HG03575 (cell line): Measurements from ENCODE around the gene TMEM132E.

Experiments used
- ATAC-seq: cut with Tn5 transposase; IDR thresholded peaks from one replicate; pipeline ENCODE4 v1.9.1; 2021; ENCODE audit not compliant: unreplicated experiment, insufficient number of reproducible peaks, low FRiP score; ENCODE audit errors: extremely low read depth

The TMEM132E gene

DNA sequence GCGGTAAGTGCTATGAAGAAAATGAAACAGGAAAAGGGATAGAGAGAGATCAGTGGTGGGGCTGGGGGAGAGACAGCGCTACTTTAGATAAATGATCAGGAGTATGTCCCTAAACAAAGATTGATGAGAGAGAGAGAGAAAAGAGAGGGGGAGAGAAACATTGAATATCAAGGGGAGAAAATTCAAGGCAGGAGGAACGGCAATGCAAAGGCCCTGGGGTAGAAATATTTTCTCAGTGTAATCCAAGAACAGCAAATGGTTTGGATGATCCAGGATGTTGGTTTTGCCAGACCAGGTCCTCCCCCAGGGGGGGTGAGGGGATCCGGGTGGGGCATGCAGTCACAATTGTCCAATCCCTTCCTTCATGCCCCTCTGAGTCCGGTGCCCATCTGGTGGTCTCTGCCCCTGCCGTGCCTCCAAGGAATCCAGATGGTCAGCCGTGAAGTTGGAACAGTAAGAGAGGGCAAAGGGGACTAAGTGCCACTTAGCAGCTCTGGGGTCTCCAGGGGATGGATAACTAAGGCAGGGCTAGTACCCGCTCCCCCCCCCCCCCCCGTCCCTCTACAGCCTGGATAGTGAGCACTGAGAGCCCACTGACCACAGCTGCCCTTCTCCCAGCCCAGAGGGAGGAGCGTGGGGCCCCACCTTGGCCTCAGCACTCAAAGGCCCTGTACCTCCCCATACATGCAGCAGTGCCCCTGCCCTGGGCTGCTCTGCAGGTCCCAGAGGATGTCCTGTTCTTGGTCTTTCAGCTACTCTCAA lies 43.7 kb downstream of the TMEM132E start:
- ATAC-seq: no peak

DNA sequence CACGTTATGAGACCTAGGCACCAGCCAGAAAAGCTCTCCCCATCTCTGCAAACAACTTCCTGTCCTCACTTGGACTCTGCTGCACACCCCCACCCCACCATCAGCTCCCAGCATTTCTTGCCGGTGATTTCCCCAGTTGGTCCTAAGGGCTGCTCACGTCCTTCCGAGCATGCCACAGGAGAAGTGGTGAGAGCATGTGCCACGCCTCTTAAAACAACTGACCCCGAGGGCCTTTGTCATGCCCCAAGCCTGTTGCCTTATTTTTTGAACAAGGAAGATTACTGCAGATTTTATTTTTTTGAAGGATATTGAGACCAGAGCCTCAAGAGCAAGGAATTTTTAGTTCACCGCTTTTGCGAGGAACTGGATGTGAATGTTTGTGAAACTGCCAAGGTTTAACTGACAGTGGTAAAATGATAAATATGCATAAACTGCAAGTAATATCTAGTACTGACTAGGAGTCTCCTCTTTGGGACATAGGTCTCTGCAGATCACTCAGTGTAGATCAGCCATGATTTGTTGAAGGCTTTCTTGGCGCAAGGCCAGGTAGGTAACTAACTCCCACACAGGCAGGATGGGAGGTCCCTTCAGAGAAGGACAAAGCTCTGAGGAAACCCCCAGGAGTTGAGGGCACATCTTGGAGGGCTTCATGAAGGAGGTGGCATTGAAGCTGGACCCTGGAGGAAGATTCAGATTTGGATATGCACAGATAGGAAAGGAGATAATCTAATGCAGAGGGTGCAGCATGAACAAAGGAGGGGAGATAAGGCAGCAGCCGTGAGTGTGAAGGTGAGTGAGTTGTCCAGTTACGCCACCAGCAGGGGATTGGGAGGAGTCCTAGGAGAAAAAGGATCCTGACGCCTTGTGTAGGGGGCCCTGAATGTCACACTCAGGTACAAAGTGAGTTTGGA lies 44.7 kb downstream of the TMEM132E start:
- ATAC-seq: no peak

DNA sequence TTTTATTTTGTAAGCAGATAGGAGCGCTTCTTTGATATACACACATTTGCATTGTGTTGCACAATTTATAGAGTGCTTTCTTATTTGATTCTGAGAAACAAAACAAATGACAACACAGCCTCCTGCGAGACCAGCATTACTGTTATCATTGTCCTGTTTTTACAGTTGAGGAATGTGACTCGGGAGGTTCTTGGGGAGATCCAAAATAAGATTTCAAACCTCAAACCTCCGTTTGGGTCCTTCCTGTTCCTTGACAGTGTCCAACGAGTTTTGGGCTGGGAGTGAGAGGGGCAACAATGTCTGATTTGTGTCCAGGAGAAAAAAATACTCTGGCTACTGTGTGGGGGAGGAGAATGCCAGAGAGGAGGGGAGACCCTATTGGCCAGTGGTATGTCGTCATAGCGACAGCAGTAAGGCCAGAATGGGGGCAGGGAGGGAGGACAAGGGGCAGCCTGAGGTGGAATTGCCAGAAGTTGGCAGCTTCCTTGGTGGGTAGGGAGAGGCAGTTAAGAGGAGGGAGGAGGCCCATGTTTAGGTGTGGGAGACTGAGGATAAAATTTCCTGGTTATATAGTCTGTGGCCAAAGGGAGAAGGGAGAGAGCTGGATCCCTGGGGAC lies 45.5 kb downstream of the TMEM132E start:
- no peak for ATAC-seq

DNA sequence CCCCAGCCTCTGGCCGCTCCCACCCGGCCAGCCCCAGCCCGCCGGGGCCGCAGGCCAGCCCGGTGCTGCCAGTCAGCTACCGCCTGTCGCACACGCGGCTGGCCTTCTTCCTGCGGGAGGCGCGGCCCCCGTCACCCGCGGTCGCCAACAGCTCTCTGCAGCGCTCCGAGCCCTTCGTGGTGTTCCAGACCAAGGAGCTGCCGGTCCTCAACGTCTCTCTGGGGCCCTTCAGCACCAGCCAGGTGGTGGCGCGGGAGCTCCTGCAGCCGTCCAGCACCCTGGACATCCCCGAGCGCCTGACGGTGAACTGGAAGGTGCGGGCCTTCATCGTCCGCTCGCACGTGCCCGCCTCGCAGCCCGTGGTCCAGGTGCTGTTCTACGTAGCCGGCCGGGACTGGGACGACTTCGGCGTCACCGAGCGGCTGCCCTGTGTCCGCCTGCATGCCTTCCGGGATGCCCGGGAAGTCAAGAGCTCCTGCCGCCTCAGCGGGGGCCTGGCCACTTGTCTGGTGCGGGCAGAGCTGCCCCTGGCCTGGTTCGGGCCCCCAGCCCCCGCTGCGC lies 46.8 kb downstream of the TMEM132E start:
- ATAC-seq: no peak

DNA sequence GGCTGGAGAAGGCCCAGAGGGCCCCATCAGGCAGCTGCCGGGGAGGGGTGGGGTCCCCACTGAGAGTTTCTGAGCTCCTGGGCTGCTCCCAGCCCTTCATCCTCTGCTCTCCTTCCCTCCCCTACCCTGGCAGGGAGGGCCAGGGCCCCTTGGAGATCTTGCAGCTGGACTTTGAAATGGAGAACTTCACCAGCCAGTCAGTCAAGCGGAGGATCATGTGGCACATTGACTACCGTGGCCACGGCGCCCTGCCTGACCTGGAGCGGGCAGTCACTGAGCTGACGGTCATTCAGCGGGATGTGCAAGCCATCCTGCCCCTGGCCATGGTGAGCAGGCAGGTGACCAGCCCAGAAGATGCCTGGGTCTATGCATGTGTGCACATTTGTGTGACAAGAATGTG lies 49.5 kb downstream of the TMEM132E start:
- no peak for ATAC-seq

DNA sequence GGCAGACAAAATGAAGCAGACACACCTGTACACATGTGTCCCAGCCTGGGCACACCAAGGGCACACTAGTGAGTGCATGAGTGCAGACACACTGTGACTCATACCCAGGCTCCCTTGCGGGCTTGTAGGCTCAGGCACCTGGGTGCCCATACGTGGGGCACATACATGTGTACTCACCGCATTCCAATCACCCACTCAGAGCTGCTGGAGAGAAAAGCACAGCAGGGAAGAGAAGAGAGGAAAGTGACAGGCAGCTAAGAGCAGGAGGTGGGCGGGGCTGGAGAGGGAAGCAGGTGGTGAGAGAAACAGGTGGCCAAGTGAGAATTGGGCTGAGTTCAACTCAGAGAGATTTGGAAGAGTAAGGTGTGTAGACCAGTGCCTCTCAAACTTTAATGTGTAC lies 54.0 kb downstream of the TMEM132E start:
- ATAC-seq: no peak

DNA sequence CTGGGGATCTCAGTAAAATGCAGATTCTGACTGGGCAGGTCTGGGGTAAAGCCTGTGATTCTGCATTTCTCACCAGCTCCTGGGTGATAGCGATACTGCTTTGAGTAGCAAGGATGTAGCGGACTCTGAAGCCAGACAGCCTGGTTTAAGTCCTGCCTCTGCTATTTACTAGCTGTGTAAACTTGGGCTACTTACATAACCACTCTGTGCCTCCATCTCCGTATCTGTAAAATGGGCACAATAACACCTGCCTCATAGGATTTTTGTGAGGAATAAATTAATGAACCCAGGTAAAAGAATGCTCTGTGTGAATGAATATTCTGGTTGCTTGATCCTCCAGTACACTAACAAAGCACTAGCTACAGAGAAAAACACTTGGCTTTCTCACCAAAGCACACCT lies 54.4 kb downstream of the TMEM132E start:
- no peak for ATAC-seq

DNA sequence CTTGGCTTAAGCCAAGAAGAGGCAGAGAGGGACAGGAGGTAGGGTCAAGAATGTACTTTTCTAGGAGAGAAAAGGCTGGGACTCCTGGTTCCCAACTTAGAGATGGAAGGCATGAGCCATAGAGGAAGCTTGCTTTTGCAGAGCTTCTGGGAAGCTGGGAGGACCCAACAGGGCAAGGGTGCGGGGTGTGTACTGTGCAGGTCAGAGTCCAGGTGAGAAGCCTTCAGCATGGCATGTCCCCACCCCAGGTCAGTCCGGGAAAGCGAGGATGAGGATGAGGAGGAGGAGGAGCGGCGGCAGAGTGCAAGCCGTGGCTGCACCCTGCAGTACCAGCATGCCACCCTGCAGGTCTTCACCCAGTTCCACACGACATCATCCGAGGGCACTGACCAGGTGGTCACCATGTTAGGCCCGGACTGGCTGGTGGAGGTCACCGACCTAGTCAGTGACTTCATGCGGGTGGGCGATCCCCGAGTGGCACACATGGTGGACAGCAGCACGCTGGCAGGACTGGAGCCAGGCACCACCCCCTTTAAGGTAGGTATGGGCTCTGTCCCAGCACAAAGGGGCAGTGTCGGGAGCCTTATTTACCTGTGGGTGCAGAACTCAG lies 55.3 kb downstream of the TMEM132E start:
- no peak for ATAC-seq

DNA sequence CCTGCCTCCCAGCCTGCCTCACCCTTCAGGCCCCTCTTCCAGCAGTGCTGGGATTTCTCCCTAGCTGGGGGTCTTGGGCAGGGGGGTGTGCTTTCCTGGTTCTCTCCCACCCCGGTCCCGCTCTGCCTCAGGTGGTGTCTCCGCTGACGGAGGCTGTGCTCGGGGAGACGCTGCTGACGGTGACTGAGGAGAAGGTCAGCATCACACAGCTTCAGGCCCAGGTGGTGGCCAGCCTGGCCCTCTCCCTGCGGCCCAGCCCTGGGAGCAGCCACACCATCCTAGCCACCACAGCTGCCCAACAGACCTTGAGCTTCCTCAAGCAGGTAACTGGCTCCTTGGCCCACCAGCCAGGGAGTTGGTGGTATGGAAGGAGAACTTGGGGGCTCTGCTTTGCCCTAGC lies 56.5 kb downstream of the TMEM132E start:
- ATAC-seq: no peak

DNA sequence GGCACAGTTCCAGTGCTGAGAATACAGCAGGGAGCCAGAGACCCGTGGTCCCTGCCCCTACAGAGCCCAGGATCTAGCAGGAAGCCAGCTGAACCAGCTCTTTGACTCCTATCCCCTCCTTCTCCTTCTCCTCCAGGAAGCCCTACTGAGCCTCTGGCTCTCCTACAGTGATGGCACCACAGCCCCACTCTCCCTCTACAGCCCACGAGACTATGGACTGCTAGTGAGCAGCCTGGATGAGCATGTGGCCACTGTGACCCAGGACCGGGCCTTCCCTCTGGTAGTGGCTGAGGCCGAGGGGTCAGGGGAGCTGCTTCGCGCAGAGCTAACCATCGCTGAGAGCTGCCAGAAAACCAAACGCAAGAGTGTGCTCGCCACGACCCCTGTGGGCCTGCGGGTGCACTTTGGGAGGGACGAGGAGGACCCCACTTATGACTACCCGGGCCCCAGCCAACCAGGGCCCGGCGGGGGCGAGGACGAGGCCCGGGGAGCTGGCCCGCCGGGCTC lies 57.7 kb downstream of the TMEM132E start:
- no peak for ATAC-seq

DNA sequence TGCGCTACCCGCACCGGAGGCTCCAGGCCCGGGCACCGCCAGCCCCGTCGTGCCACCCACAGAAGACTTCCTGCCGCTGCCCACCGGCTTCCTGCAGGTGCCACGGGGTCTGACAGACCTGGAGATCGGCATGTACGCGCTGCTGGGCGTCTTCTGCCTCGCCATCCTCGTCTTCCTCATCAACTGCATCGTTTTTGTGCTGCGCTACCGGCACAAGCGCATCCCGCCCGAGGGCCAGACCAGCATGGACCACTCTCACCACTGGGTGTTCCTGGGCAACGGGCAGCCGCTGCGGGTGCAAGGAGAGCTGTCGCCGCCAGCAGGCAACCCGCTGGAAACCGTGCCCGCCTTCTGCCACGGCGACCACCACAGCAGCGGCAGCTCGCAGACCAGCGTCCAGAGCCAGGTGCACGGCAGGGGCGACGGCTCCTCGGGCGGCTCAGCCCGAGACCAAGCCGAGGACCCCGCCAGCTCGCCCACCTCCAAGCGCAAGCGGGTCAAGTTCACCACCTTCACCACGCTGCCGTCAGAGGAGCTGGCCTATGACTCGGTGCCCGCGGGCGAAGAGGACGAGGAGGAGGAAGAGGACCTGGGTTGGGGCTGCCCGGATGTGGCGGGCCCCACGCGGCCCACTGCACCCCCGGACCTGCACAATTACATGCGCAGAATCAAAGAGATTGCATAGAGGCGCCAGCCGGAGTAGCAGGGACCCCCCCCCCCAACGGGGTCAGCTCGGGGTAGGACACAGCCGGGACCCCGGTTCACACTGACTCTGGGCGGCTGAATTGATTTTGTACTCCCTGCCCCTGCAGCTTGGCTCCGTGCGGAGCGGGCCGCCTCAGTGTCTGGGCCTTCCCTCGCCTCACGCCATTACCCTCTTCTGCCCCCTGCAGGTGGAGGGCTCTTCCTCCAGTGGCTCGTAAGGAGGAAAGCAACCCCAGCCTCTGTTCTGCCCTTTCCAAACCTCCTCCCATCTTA lies 58.5 kb downstream of the TMEM132E start:
- no peak for ATAC-seq

DNA sequence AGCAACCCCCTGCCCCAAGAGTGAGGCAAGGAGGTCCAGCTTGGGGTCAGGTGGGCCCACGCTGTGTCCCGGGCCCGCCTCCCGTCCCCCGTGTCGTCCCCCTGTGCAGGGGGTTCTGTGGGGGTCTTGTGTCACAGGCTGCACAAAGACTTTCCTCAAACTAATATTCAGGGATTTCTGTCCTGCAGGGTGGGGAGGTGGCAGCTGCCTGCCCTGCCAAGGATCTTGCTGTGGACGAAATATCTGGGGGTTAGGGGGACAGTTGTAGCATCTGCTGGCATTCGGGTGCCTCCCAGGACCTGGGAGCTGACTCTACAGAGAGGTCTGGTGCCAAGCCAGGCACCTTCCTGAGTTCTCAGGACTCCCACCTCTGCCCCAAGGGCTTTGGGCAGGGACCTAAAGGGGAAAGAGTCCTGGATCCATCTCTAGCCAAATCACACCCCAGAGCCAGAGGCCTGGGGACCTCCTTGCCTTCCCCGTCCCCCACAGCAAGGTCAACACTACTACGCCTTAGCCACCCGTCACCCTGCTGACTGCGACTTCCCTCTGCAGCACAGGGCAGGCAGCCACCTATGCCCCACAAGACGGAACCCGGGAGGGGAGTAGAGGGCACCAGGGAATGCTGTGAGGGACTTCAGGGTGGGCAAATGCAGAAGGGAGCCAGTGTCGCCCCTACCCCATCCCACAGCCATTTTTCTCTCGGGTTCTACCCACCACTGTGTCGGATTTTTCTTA lies 59.3 kb downstream of the TMEM132E start:
- ATAC-seq: no peak

DNA sequence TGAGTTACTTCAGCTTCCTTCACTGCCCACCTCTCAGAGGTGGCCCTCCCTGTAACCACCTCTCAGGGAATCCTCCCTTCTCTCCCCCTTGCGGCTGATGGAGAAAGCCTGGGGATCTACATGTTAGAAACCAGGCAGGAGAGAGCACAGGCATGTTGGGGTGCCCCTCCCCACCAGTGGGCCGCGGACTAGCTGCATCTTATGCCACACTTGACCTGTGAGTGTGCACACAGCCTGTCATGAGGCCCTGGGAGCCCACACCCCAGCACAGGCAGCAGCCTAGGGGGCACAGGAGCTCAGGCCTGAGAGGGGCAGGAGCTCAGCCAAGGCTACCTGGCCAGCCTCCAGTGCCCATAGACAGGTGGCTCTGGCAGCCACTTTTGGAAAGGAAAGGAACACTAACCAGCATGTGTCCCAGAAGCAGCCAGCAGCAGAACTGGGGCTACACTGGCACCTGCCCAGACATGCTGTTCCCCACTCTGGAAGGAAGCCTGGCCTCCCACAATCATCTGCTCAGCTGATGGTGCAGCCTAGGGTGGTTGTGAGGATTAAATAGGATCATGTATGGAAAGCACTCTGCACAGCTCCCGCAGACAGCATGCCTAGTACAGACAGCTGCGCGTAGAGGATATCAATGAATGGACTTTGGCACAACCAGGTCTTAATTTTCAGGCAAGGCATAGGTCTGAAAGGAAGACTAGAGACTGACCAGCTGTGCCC lies 60.5 kb downstream of the TMEM132E start:
- no peak for ATAC-seq

DNA sequence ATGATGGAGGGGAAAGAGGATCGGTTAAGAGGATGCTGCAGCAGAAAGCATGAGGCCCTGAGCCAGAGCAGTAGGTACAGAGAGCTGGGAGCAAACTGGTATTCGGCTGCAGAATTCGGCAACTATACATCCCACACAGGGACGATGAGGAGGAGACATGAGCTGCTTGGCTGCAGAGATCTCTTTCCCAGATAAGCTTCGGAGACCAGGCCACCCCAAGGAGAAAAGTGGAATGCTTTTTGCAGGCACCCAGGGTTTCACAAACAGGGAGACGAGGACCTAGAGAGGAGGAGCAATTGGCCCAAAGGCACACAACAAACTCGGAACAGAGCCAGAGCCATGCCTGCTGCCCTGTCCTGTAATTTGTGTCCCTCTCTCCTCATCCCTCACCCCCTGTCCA lies 62.0 kb downstream of the TMEM132E start:
- no peak for ATAC-seq

DNA sequence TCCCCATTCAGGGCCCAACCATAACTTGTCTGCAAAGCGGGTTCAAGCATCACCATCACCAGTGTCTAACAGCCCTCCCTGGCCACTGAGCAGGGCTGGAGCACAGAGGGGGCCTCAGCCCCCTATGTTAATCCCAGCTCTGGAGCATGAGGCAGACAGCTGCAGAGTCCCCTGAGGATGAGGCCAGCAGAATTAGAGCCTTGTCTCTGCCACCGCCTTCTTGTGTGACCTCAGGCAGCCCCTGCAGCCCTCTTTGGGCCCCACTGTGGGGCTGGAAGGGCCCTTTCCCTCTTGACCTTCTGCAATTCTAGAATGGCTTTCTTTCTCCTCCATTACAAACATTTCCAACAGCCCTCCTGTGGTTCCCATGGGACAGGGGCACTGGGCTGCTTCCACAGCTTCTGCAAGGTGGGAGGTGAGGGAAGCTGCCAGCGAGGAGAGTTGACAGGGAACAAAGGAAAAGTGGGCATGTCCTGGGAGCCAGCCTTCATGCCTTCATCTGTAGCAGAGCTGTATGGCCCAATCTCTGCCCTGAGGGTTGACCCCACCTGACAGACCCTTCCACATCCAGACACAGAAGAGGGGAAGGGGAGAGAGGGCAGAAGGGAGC lies 65.7 kb downstream of the TMEM132E start:
- no peak for ATAC-seq

DNA sequence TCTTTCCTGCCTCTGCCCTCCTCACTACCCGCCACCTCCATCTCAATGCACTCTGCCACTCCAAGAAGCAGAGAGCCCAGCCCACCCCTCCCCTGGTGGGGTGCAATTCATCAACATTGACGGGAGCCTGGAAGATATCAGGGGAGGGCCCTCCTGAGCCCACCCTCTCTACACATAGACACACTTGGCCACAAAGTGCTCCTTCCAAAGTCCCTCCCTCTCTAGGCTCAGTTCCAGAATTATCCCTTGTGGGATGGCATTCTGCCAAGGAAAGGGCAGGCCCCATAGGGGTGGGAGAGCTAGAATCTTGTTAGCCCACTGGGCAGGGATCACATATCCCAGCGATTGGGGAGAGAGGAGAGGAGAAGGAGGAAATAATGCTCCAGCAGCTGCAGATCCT lies 66.2 kb downstream of the TMEM132E start:
- ATAC-seq: no peak
